CD4-positive, alpha-beta T cell treated with Interleukin-6 at 100 ng/mL for 8 hours (primary cell): Measurements from ENCODE around the gene TBC1D21.

Experiments
- DNase-seq: peaks from one replicate; pipeline ENCODE4 v3.0.0-alpha.2; 2020; ENCODE audit warnings: mixed read lengths, low spot score

Gene TBC1D21

DNA sequence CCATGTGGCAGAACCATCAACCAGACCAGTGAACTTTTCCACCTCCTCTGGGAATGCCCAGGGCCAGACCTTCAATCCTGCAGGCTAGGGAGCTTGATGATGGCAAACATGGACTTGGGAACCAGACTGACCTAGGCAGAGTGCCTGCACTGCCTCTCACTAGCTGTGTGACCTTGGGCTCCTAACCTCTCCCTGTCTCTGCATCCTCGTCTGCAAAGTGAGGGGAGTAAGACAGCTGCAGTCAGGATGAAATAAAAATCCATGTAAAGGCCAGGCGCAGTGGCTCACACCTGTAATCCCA lies 35.4 kb downstream of the TBC1D21 start:
- DNase-seq, result no peak

GRCh38 chr15:73909651-73910050 lies 36.3 kb downstream of the TBC1D21 start:
- no peak for DNase-seq

GRCh38 chr15:73910522-73911303 lies 37.3 kb downstream of the TBC1D21 start:
- DNase-seq, result no peak

DNA sequence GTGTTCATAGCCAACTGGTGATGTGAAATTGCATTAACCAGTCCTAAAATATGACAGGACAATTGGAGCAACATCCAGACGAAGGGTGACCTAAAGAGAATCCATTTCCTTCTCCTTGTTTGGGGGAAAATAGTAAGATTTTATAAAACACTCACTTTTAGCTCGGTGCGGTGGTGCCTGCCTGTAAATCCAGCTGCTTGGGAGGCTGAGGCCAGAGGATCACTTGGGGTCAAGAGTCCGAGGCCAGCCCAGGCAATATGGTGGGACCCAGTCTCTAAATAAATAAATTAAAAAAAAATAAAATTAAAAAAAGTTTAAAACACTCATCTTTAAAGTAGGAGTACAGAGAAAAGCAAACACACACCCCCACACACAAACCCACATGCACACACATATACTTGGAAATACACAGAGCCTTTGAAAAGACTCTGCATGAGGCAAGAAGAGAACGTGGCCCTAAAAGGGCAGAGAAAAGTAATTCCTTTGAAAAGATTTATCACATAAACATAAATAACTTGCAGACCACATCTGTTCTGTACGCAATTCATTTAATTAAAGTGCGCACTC lies 38.7 kb downstream of the TBC1D21 start:
- DNase-seq, result no peak

GRCh38 chr15:73914145-73914544 lies 40.8 kb downstream of the TBC1D21 start:
- no peak for DNase-seq

- no peak for DNase-seq
Measured at GRCh38 chr15:73915082-73915481, 41.7 kb downstream of the TBC1D21 start.

- DNase-seq, result no peak
Measured at GRCh38 chr15:73918784-73919183, 45.4 kb downstream of the TBC1D21 start.

GRCh38 chr15:73919706-73920105 lies 46.3 kb downstream of the TBC1D21 start:
- DNase-seq, result no peak

DNA sequence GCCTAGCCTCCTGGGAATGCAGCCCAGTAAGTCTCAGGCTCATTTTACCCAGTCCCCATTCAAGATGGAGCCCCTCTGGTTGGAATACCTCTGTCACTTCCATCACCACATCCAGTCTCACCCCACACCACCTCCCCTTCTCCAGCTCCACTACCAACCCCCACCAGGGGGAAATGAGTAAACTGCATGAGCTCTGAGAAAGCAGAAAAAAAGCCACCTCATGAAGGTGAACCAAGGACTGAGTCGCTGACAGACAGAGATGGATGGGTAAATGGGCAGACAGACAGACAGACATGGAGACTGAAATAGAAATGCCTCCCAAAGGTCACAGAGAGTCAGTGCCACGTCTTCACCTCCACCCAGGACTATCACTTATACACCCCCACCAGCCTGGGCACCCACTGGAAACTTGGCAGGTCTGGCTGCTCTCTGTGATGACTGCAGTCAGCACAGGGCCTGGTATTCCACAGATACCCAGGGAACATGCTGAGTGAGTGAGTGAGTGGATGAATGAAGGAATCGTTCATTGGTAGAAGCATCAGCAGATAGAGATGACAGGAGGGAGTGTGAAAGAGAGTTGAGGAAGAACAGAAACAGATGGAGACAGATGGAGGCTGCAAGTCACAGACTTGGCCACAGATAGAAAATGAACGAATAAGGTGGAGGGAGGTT lies 48.0 kb downstream of the TBC1D21 start:
- no peak for DNase-seq

DNA sequence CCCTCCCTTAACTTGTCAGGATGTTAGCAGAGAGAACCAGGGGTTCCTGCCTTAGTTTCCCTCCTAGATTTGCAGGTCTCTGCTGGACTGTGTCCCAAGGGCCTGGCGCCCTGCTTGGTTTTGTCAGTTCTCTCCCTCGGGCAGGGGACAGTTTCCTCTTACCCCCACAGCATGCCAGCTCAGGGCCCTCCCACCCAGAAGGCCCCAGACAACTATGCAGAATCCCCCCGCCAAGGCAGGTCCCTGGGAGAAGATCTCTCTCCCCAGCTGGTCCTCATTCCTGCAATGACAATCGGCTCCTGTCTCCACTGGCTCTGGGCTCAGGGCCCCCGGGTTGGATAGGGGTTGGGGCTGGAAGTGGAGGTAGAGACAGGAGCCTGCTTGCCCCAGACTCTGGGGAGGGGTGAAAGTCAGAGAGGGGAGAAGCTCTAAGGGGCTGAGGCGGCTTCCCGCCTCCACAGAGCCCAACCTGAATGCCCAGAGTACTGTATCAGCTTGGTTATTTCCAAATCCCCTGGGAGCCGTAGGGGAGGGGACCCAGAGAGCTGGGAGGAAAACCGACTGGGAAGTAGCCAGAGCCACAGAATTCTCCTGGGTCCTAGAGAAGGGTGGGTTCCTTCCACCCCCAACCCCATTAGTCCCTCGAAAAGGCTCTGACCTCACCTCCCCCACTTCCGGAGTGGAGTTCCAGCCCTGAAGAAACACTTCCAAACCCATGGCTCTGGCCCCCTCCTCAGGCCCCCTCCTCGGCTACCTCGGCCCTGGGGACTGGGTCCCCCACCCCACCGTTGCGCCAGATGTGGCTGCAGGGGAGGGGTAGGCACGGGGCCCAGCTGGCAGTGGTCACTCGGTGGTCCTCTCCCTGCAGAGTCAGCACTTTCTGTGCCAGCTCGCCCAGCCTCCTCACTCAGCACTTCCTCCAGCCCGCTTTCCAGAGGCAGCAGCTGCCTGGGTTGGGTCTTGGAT lies 49.1 kb downstream of the TBC1D21 start:
- no peak for DNase-seq

GRCh38 chr15:73923156-73923487 lies 49.8 kb downstream of the TBC1D21 start:
- DNase-seq, result no peak

DNA sequence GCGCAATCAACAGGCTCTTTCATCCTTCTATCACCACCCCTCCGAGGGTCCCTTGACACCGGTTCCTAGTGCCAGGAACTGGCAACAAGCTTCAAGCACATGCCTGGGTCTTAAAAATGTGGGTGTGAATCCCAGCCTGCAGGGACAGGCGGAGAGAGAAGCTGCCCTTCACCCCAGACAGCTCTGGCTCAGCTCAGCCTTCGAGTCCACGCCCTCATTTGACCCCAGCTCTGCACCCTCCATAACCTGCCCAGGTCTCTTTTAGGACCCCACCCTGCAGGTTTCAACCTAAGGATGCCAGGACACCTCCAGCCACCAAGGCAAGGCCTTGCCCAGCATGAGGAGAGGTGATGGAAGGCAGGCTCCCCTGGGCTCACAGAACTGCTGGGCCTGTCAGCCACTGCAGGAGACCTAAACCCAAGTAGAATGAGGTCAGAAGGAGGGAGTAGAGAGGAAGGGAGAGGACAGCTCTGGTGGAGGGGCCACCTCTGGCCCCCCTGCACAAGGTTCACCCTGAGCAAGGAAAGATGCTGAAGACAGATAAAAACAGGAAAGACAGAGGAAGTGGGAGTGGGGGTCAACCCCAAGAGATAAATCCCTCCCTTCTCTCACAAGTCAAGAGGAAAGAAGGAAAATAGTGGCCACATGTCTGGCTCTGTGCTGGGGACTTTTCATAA lies 50.3 kb downstream of the TBC1D21 start:
- no peak for DNase-seq

DNA sequence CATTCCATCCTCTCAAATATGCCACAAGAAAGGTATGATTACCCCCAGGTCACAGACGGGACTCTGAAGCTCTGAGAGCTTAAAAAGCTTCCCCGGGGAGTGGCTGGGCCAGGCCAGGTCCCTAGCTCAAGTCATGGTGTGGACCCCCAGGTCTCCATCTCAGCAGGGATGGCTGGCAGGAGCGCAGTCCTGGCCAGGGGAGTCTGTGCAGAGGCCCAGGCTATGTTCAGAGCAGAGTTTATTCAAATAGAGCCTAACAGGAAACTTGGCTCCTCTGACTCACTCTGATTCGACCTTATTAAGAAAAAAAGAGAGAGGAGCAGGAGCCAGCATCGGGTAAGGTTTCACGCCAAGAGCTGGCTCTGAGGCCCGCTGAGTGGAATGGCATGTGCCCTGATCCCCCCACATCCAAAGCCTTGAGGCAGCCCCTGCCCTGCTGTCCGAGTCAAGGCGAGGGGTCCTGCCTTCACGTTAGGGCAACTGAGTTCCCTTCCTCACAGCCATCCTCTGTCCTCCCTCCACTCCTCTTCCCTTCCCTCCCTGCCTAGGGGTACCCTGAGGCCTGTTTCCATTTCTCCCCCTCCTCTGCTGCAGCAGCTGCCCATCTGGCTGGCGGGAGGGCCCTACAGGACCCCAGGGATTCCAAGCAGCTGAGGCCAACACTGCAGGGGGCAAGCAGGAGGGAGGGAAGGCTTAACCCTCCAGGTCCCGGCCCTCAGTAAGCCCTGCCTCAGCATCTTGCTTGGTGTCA lies 51.0 kb downstream of the TBC1D21 start:
- peak; percentile 24 for DNase-seq

DNA sequence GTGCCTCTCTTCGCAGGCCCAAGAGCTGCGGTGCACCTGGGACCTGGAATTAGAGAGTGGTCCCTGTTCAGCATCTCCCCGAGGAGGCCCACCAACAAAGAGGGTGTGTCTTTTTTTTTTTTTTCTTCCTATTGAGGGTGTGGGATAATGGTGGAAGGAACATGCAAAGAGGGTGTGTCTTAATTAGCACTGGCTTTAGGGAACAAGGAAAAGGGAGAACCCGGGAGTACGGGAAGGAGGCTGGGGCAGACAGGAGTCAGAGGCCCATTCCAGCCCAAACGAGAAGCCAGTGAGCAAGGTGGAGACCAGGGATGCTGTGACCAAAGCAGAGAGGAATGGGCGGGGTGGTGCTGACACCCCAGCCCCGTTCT lies 52.5 kb downstream of the TBC1D21 start:
- DNase-seq, result no peak

GRCh38 chr15:73926219-73927002 lies 53.0 kb downstream of the TBC1D21 start, which contains the start of gene LOXL1:
LOXL1 (plus strand) TSS chr15:73926462; CDS start chr15:73926784, 322 bp downstream.
- DNase-seq, result no peak

GRCh38 chr15:73927003-73927475 lies 53.7 kb downstream of the TBC1D21 start:
- DNase-seq, result peak; percentile 26

DNA sequence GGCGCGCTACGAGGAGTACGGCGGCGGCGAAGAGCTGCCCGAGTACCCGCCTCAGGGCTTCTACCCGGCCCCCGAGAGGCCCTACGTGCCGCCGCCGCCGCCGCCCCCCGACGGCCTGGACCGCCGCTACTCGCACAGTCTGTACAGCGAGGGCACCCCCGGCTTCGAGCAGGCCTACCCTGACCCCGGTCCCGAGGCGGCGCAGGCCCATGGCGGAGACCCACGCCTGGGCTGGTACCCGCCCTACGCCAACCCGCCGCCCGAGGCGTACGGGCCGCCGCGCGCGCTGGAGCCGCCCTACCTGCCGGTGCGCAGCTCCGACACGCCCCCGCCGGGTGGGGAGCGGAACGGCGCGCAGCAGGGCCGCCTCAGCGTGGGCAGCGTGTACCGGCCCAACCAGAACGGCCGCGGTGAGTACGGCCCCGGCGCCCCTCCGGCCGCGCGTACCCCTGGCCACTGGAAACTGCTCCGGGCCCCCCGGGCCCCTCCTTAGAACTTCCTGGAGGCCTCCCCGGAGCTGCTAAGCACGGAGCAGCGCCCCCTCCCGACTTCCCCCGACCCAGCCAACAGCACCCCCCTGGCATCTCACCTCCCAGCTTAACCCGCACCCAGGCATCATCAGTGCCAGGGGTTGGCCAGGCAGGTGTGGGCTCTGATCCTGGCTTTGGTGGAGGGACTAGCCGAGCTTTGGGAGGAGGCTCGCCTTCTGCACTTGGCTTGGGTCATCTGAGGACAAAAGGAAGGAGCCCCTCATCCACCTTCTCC lies 54.3 kb downstream of the TBC1D21 start:
- peak; percentile 74 for DNase-seq

DNA sequence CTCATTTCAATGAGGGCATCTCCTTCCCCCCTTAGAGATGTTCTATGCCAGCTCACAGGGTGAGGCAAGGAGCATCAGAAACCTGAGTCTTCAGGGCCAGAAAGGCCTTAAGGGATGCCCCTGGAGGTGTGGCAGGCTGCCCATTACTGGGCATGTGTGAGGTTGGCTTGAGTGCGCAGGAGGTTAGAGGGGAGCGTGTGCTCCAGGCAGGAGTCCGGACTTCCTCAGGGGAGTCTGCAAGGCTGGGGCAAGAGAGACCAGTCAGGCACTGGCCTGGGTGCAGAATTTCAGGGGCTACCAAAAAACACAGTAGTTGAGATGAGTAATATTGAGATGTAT lies 54.8 kb downstream of the TBC1D21 start:
- DNase-seq, result no peak

GRCh38 chr15:73928971-73929627 lies 55.7 kb downstream of the TBC1D21 start:
- DNase-seq, result no peak
